Stimulated activated CD4-positive, alpha-beta T cell treated with anti-CD3 and anti-CD28 coated beads, Interleukin-15, amount 100 ng/mL, for 48 hours (primary cell): Measurements from ENCODE around the gene NRF1.

ENCODE experiments used
- DNase-seq, 2 donors: peaks; one replicate each; pipeline ENCODE4 v3.0.0-alpha.2; 2020; ENCODE audit warnings: low read depth in 2 of 2

Gene NRF1

DNA sequence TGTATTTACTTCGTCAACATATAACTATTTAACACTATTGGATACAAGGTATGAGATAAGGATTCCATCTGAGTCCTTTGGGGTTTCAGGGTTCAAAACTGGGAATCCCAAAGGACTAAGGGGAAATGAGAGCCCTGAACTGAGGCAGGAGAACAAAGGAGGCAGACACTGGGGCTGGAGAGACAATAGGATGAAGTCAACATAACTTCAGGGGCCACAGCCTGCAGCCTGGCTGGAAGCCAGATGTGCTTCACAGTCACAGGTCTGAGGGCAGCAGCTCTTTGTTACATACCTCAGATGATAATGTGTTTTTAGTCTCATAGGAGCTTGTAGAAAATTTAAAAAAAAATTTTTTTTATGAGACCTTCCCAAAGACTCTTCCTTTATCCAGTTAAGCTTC, 73.3 kb downstream of the NRF1 start:
- DNase-seq: no peak

- DNase-seq: no peak
These were observed 74.5 kb downstream of the NRF1 start for GRCh38 chr7:129686063-129686462.

DNA sequence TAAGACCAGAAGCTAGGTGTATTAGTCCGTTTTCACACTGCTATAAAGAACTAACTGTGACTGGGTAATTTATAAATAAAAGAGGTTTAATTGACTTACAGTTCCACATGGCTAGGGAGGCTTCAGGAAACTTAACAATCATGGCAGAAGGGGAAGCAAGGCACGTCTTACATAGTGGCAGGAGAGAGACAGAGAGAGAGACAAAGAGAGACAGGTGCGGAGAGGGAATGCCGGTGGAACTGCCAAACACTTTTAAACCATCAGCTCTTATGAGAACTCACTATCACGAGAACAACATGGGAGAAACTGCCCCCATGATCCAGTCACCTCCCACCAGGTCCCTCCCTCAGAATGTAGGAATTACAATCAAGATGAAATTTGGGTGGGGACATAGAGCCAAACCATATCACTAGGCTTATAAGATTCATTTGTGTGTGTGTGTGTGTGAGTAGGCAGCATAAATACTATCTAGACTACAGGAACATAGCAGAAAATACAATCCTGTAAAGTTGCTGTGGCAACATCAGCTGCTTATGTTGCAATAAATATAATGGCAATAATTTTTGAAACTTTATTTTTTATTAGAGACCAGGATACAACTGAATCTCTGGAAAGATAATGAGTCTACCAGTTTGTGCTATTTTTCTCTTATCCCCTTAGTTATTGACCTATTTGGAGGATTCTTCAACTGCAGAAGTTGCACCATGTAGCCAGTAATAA, 77.1 kb downstream of the NRF1 start:
- no peak for DNase-seq

- DNase-seq: no peak
These were observed 78.6 kb downstream of the NRF1 start for GRCh38 chr7:129689995-129690581.

- DNase-seq: no peak
These were observed 79.2 kb downstream of the NRF1 start for GRCh38 chr7:129690701-129691100.

GRCh38 chr7:129698516-129699418, 87.2 kb downstream of the NRF1 start:
- DNase-seq: no peak

GRCh38 chr7:129702316-129702715, 90.8 kb downstream of the NRF1 start:
- DNase-seq: no peak

DNA sequence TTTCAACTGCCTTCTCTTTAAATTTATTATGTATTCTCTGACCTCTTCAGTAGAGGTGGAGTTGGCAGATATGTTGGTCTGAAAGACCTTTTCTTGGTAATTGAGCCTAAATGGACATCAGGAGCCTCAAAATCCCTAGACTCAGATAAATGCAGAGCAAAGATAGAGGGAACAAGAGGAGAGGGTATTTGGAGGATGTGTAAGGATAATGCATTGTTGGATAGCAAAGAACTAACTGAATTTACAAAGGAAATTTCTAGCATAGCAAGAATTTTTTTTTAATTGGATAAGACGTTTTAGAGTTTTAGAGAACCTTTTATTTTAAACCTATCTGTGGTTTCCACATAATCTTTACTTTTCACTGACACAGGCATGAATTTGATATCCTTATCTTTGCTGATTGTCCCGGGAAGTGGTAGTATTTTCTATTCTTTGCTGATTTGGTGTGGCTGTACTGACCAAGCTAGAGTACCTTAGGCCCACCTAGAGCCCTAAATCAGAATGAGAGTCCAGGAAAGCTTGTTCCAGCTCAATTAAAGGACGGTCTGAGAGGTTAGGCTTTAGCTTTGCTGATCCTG, 91.3 kb downstream of the NRF1 start:
- DNase-seq: no peak

DNA sequence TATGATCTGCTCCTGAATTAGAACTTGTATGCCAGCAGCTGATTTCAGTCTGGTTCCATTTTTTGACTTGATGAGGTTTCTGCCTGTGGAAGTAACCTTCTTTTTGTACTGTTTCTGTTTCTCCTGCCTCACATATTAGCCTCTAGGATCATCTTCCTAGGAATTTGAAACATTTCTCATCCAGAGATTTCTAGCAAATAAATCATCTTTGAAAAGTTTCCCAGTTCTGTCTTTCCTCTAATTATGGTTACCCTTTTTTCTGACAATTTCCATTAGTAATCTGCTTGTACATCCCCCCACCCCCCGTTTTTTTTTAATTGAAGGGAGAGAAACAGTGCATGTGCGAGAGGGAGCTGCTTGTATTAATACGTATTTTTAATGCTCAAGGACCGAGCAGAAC, 92.2 kb downstream of the NRF1 start:
- DNase-seq: no peak

DNA sequence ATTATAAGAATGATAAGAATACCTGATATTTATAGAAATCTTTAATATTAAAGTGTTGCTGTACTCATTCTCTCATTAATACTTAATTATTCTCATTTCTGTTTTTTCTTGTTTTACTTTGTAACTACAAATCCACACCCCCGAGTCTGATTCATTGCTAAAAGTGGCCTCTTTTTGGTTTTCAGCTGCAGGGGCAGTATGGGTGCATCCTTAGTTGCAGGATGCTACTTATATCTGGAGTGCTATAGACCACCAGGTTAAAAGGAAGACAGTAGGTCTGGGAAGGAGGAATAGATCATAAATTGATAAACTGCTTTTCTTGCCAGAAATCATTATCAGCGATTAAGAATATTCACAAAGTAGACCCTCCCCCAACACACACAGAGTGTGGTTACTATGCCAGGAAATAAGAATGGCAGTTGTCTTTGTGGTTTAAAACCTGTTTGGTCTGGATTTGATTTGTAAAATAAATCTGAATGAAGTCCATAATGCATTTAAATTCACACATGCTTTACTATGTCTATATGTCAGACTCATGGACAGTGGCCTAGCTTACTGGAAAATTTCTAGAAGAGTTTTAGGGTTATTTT, 96.5 kb downstream of the NRF1 start:
- no peak for DNase-seq

DNA sequence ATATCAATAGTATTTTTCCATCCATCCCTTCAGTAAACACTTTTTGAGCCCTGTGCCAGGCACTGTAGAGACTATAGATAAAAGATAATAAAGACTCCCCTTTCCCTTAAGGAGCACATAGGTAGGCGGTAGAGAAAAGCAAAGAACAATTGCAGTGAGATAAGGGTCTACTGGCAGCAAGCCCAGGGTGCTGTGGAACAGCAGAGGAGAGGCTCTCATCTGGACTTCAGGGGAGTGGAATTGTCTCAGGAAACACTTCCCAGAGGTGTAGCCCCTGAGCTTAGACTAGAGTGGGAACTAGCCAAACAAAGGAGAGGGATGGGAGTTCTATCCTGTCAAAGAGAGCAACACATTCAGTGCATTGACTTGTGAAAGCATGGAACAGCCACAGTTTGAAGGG, 102.0 kb downstream of the NRF1 start:
- no peak for DNase-seq

- no peak for DNase-seq
These were observed 103.1 kb downstream of the NRF1 start for GRCh38 chr7:129714514-129715063.

DNA sequence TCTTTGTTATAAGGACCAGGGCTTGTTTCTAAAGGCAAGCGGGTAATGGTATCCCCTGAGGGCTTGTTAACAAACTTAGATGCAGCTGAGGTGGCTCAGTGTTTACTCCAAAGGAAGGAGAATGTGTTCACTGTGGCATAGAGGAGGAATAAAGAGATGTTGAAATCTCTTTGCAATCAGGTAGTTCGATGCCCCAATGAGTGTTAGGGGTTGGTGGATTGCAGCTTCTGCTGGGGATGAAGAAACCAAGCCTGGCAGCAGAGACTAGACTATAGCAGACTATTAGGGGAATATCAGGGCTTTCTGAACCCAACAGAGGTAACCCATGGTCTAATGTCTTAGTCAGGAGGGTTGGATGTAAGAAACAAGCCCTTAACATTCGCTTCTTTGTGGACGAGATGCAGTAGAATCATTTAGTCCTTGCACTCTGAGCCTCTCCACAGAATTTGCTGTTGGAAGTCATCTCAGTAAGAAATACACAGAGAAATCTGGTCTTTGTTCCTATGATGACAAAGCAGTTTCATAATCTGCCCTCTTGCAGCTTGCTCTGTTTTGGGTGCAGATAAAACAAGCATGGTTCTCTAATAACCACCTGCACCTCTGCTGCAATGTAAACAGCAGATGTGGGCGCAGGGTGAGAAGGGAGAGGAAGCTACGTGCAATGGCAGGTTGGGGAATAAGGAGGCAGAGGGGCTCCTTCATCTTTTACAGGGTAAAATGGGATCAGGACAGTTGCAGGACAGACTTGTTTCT, 108.6 kb downstream of the NRF1 start:
- no peak for DNase-seq

- no peak for DNase-seq
These were observed 109.5 kb downstream of the NRF1 start for GRCh38 chr7:129721068-129721467.

DNA sequence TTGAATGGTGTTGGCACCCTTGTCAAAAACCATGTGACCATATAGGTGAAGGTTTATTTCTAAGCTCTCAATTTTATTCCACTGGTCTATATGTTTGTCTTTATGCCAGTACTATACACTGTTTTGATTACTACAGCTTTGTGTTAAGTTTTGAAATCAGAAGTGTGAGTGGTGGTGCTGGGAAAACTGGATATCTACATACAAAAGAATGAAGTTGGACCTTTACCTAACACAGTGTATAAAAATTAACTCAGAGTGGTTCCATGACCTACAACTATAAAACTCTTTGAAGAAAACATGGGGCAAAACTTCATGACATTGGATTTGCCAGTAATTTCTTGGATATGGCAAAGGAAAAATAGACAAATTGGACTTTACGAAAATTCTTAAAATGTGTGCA, 112.2 kb downstream of the NRF1 start:
- DNase-seq: no peak

DNA sequence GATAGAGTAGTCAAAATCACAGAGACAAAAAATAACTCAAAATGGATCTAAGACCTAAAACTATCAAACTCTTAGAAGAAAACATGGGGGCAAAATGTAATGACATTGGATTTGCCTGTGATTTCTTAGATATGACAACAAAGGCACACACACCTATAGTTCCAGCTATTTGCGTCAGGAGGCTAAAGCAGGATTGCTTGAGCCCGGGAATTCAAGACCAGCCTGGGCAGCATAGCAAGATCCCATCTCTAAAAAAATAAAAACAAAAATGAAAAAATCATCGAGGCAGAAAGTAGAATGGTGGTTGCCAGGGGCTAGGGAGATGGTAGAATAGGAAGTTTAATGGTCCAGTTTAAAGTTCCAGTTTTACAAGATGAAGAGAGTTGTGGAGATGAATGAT, 113.3 kb downstream of the NRF1 start:
- DNase-seq: no peak

GRCh38 chr7:129728875-129729467, 117.5 kb downstream of the NRF1 start:
- DNase-seq: no peak

DNA sequence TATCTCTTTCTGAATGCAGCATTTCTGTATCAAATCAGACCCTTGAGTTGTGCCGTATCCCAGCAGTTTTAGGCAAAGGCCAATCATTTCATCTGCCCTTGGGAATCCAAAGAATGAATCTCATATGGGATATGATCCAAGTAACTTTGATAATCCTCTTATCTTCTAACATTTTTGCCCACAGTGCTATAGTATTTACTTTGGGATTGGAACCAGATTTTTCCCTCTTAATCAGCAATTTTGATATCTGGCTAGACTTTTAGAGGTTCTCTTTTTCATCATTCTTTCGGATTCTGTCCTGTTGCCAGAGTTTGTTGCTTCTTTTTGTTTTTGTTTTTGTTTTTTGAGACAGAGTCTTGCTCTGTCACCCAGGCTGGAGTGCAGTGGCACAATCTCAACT, 118.0 kb downstream of the NRF1 start:
- no peak for DNase-seq

GRCh38 chr7:129730159-129730558, 118.6 kb downstream of the NRF1 start:
- no peak for DNase-seq

GRCh38 chr7:129734400-129734799, 122.9 kb downstream of the NRF1 start:
- no peak for DNase-seq

DNA sequence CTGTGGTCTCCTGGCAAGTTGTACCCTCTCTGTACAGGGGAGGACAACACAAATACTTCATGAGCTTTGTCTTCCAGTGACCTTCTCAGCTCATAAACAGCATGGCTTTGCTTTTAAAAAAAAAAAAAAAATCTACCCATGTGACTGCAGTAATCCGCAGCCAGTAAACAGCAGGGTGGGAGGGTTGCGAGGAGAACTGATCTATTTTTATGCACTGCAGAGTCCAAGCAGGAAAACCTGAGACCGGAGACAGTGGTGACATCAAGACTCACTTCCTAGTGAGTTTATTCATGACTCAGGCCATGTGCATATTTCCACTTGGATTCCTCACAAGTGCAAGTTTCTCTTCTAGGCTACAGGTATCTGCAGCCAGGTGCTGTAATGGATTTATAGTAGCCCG, 127.9 kb downstream of the NRF1 start:
- DNase-seq: no peak
